ENCODE results near the gene TRA2A. TPM values are rescaled to one million over a fixed set of nuclear protein-coding genes. Genes with fewer than 3 reads are reported as not detected.

TRA2A gene
- total and polyA plus RNA-seq, 2 of the 13 experiments (the other 11 are each of a cell fraction or from before 2014, with no cell fraction given) = 39.1 to 41.6 TPM

- TF ChIP-seq HNF1B (CRISPR knock-in tag; IDR thresholded peaks at IDR 0.05) (no peak), ZNF772 (CRISPR knock-in tag; IDR thresholded peaks at IDR 0.05) (no peak), SIX4 (CRISPR knock-in tag; IDR thresholded peaks at IDR 0.05) (no peak), ZFP82 (CRISPR knock-in tag; IDR thresholded peaks at IDR 0.05; ENCODE audit: borderline replicate concordance) (no peak), ZNF570 (CRISPR knock-in tag; IDR thresholded peaks at IDR 0.05; ENCODE audit: borderline replicate concordance) (no peak), TCF12 (IDR thresholded peaks at IDR 0.05) (no peak), TCF12 (CRISPR knock-in tag; IDR thresholded peaks at IDR 0.05) (no peak), SAP130 (CRISPR knock-in tag; IDR thresholded peaks at IDR 0.05; ENCODE audit: low read depth) (0 out of 2 replicates have a peak, but pooled peaks have one; percentile 15), ZKSCAN1 (IDR thresholded peaks at IDR 0.05; ENCODE audit: low read length) (no peak), MED1 (CRISPR knock-in tag; IDR thresholded peaks at IDR 0.05) (no peak), NFYB (CRISPR knock-in tag; IDR thresholded peaks at IDR 0.05) (no peak), RBM39 (IDR thresholded peaks at IDR 0.05; ENCODE audit: low read depth, low read length, poor library complexity, severe bottlenecking) (no peak), ZBTB42 (CRISPR knock-in tag; IDR thresholded peaks at IDR 0.05) (no peak; the same call in 1 of the 2 replicates), EZH2 (conservative IDR thresholded peaks at IDR 0.05; ENCODE audit: low read depth, low read length) (no peak), MAFG (CRISPR knock-in tag; IDR thresholded peaks at IDR 0.05) (no peak), SMAD3 (CRISPR knock-in tag; IDR thresholded peaks at IDR 0.05) (no peak), ZNF383 (CRISPR knock-in tag; IDR thresholded peaks at IDR 0.05; ENCODE audit: borderline replicate concordance) (no peak)
- TF ChIP-seq, protein P1, sequence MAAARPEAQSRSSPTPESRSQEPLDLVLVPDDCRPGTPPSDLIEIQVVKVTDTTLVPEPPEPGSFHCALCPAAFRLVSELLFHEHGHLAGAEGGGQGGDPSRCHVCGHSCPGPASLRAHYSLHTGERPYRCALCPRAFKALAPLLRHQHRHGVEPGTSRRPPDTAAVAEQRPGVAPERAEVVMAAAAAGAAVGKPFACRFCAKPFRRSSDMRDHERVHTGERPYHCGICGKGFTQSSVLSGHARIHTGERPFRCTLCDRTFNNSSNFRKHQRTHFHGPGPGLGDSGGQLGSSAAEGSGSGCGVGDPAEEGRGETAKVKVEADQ (CRISPR knock-in tag; IDR thresholded peaks at IDR 0.05; ENCODE audit: borderline replicate concordance) = 0 out of 2 replicates have a peak, but pooled peaks have one; percentile 17
- TF ChIP-seq, protein P2, sequence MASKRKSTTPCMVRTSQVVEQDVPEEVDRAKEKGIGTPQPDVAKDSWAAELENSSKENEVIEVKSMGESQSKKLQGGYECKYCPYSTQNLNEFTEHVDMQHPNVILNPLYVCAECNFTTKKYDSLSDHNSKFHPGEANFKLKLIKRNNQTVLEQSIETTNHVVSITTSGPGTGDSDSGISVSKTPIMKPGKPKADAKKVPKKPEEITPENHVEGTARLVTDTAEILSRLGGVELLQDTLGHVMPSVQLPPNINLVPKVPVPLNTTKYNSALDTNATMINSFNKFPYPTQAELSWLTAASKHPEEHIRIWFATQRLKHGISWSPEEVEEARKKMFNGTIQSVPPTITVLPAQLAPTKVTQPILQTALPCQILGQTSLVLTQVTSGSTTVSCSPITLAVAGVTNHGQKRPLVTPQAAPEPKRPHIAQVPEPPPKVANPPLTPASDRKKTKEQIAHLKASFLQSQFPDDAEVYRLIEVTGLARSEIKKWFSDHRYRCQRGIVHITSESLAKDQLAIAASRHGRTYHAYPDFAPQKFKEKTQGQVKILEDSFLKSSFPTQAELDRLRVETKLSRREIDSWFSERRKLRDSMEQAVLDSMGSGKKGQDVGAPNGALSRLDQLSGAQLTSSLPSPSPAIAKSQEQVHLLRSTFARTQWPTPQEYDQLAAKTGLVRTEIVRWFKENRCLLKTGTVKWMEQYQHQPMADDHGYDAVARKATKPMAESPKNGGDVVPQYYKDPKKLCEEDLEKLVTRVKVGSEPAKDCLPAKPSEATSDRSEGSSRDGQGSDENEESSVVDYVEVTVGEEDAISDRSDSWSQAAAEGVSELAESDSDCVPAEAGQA (IDR thresholded peaks at IDR 0.05; ENCODE audit: low read depth) = no peak
- TF ChIP-seq, protein P2 (CRISPR knock-in tag; IDR thresholded peaks at IDR 0.05; ENCODE audit: borderline replicate concordance) = no peak
- TF ChIP-seq, protein P3, sequence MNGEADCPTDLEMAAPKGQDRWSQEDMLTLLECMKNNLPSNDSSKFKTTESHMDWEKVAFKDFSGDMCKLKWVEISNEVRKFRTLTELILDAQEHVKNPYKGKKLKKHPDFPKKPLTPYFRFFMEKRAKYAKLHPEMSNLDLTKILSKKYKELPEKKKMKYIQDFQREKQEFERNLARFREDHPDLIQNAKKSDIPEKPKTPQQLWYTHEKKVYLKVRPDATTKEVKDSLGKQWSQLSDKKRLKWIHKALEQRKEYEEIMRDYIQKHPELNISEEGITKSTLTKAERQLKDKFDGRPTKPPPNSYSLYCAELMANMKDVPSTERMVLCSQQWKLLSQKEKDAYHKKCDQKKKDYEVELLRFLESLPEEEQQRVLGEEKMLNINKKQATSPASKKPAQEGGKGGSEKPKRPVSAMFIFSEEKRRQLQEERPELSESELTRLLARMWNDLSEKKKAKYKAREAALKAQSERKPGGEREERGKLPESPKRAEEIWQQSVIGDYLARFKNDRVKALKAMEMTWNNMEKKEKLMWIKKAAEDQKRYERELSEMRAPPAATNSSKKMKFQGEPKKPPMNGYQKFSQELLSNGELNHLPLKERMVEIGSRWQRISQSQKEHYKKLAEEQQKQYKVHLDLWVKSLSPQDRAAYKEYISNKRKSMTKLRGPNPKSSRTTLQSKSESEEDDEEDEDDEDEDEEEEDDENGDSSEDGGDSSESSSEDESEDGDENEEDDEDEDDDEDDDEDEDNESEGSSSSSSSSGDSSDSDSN (CRISPR knock-in tag; IDR thresholded peaks at IDR 0.05) = peak; percentile 82
Measured at GRCh38 chr7:23468526-23469149, 63.1 kb downstream of the TRA2A start (continued).

Data from HepG2 (cell line).